ENCODE measurements around the gene KRT1. TPM values are rescaled to one million over a fixed set of nuclear protein-coding genes. Genes with fewer than 3 reads are reported as not detected.
"Not testable (repeated sequence)": the region's sequence is repeated elsewhere in the genome, so short reads cannot be mapped to it uniquely, and the experiment has no call there.

KRT1 gene
- total and polyA plus RNA-seq, 10 of the 15 experiments (the other 5 are each of a cell fraction or from before 2014, with no cell fraction given), result not detected

- DNase-seq (ENCODE audit: low read depth, low spot score), result no peak
- peak; percentile 19 for TF ChIP-seq SUZ12 (IDR thresholded peaks at IDR 0.05; ENCODE audit: unreplicated experiment)
- no peak for TF ChIP-seq NRF1 (conservative IDR thresholded peaks at IDR 0.05; ENCODE audit: low read depth, low read length)
- intact Hi-C loops (cut with micrococcal nuclease; ENCODE audit: unreplicated experiment), result no loop called here
- H3K4me1 ChIP-seq (ENCODE audit: control insufficient read depth, insufficient read depth, low read length), result no peaks in the 10 kb centered on the region
- no peaks in the 10 kb centered on the region for H3K36me3 ChIP-seq (ENCODE audit: control insufficient read depth in 2 of 2, insufficient read depth in 2 of 2, low read length in 1 of 2)
- POLR2A ChIA-PET, result no interaction called here
- H4K20me1 ChIP-seq (ENCODE audit: control insufficient read depth, insufficient read depth), result no peaks in the 10 kb centered on the region
- H3K9ac ChIP-seq (ENCODE audit: control insufficient read depth, insufficient read depth, low read length), result no peak overlapping the region
- CTCF ChIA-PET, result interaction anchor here (0.6 kb wide), 1 partner anchor 77 kb away, joined by 3 read pairs; no protein-coding TSS in a partner anchor
- H3K4me3 ChIP-seq, result no peak overlapping the region
- 42% methylated on average over 42 of the region's 72 CpGs for WGBS (ENCODE audit: insufficient coverage, insufficient replicate concordance, low lambda C conversion rate, missing lambda C conversion rate)
- ATAC-seq, result no peak
- no peaks in the 10 kb centered on the region for H3K9me3 ChIP-seq (replicated peaks; ENCODE audit: control insufficient read depth, insufficient read depth, low read length)
- H3K27ac ChIP-seq (ENCODE audit: control insufficient read depth, insufficient read depth), result no peak overlapping the region
- no TSS peak for BruUV-seq (replicated peaks)
- in situ Hi-C loops (cut with MboI), result no loop called here
- FAIRE-seq, result no peak
- H3K79me2 ChIP-seq (ENCODE audit: control insufficient read depth, insufficient read depth, low read length), result no peaks in the 10 kb centered on the region
- RAD21 ChIA-PET (ENCODE audit: unreplicated experiment), result no interaction called here
- H3K27me3 ChIP-seq (replicated peaks in 1 of 2; ENCODE audit: control insufficient read depth in 2 of 2, insufficient read depth in 2 of 2, low read length in 1 of 2), result peaks cover 3 to 8% of the 10 kb centered on the region in 2 experiments; a peak in 3 of 4 replicates
- H3K4me2 ChIP-seq (ENCODE audit: control insufficient read depth, insufficient read depth), result no peak overlapping the region
- no peak overlapping the region for H2AFZ ChIP-seq (ENCODE audit: control insufficient read depth, low read depth, low read length)
- SMC1A ChIA-PET (ENCODE audit: uncharacterized antibody, unreplicated experiment), result no interaction called here
These were observed 34.0 kb upstream of the KRT1 start for GRCh38 chr12:52713960-52714886.

- H3K9me3 ChIP-seq (replicated peaks; ENCODE audit: control insufficient read depth, insufficient read depth, low read length); CTCF ChIA-PET; H2AFZ ChIP-seq (ENCODE audit: control insufficient read depth, low read depth, low read length); FAIRE-seq; ATAC-seq; H3K4me1 ChIP-seq (ENCODE audit: control insufficient read depth, insufficient read depth, low read length); SMC1A ChIA-PET (ENCODE audit: uncharacterized antibody, unreplicated experiment); H3K79me2 ChIP-seq (ENCODE audit: control insufficient read depth, insufficient read depth, low read length); H3K9ac ChIP-seq (ENCODE audit: control insufficient read depth, insufficient read depth, low read length); intact Hi-C loops (cut with micrococcal nuclease; ENCODE audit: unreplicated experiment); H3K36me3 ChIP-seq (ENCODE audit: control insufficient read depth in 2 of 2, insufficient read depth in 2 of 2, low read length in 1 of 2); BruUV-seq (replicated peaks); H3K27ac ChIP-seq (ENCODE audit: control insufficient read depth, insufficient read depth); DNase-seq (ENCODE audit: low read depth, low spot score); H4K20me1 ChIP-seq (ENCODE audit: control insufficient read depth, insufficient read depth); H3K4me2 ChIP-seq (ENCODE audit: control insufficient read depth, insufficient read depth); in situ Hi-C loops (cut with MboI); POLR2A ChIA-PET; H3K4me3 ChIP-seq; H3K27me3 ChIP-seq (replicated peaks in 1 of 2; ENCODE audit: control insufficient read depth in 2 of 2, insufficient read depth in 2 of 2, low read length in 1 of 2): not testable (repeated sequence)
- RAD21 ChIA-PET (ENCODE audit: unreplicated experiment), result interaction anchor here (0.6 kb wide), 1 partner anchor 1944 kb away, joined by 4 read pairs; no protein-coding TSS in a partner anchor
- 38% methylated on average over 6 of the region's 6 CpGs for WGBS (ENCODE audit: insufficient coverage, insufficient replicate concordance, low lambda C conversion rate, missing lambda C conversion rate)
These were observed 31.9 kb upstream of the KRT1 start for GRCh38 chr12:52712122-52712521.

Data from GM12878 (cell line).